PFSK-1 (cell line): Measurements from ENCODE around the gene SETD1B.

Source experiments
- FOXP2 ChIP-seq: optimal IDR thresholded peaks from 2 replicates; pipeline ENCODE3; 2011; ENCODE audit warnings: borderline replicate concordance, control low read depth, inconsistent platforms; ENCODE audit not compliant: insufficient read depth; ENCODE audit errors: extremely low read length, extremely low read depth
- POLR2AphosphoS5 ChIP-seq: IDR thresholded peaks from 2 replicates; pipeline ENCODE4 v1.6.1; 2012; ENCODE audit warnings: low read depth, mild to moderate bottlenecking, control low read depth, low read length, moderate library complexity
- REST ChIP-seq, 2 experiments: IDR thresholded peaks; 2 replicates each; pipeline versions ENCODE4 v1.6.1 to v1.8.0; 2011 to 2012; ENCODE audit warnings: low read depth in 2 of 2, low read length in 2 of 2, control low read depth in 1 of 2, inconsistent platforms in 1 of 2, mild to moderate bottlenecking in 1 of 2, moderate library complexity in 1 of 2; ENCODE audit not compliant: insufficient read depth in 1 of 2
- SIN3A ChIP-seq: IDR thresholded peaks from 2 replicates; pipeline ENCODE4 v1.6.1; 2012; ENCODE audit warnings: mild to moderate bottlenecking, low read length, moderate library complexity, borderline replicate concordance; ENCODE audit not compliant: insufficient read depth
- TAF1 ChIP-seq: IDR thresholded peaks from 2 replicates; pipeline ENCODE4 v1.6.1; 2012; ENCODE audit warnings: low read length, control low read depth, borderline replicate concordance; ENCODE audit not compliant: insufficient read depth

The SETD1B gene

DNA sequence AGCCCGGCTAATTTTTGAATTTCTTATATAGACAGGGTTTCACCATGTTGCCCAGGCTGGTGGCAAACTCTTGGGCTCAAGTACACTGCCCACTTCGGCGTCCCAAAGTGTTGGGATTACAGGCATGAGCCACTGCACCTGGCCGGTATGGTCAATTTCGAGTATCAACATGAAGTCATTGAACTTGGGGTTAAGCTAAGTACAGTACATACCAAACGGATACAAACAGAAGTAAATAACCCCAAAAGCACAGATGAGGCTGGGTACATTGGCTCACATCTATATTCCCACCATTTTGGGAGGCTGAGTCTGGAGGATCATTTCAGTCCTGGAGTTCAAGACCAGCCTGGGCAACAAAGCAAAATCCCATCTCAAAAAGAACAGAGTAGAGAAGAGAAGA is 71.8 kb downstream of the SETD1B start:
- TF ChIP-seq TAF1 (no peak), REST (IDR thresholded peaks at IDR 0.05; ENCODE audit: insufficient read depth in 1 of 2, low read depth in 2 of 2, low read length in 2 of 2) (no peak), POLR2AphosphoS5 (no peak), FOXP2 (no peak), SIN3A (no peak)
